Keratinocyte (primary cell): Measurements from ENCODE around the gene UBE4B.

Source experiments
- CTCF ChIP-seq, 3 experiments: IDR thresholded peaks in 1 of 3; conservative IDR thresholded peaks in 1 of 3; optimal IDR thresholded peaks in 1 of 3; 2 replicates in 2 of 3; 3 replicates in 1 of 3; pipeline versions ENCODE3 to v1.5.1; 2011; ENCODE audit warnings: low read length in 3 of 3, mild to moderate bottlenecking in 3 of 3, moderate library complexity in 2 of 3, control low read depth in 1 of 3, inconsistent platforms in 1 of 3; ENCODE audit not compliant: insufficient read depth in 2 of 3; ENCODE audit errors: extremely low read depth in 1 of 3
- EZH2 ChIP-seq: IDR thresholded peaks from one replicate; pipeline ENCODE4 v1.6.1; 2012; ENCODE audit warnings: inconsistent platforms, mild to moderate bottlenecking, low read length, moderate library complexity

- no peak for TF ChIP-seq CTCF (optimal IDR thresholded peaks at IDR 0.05 in 1 of 3, IDR thresholded peaks at IDR 0.05 in 1 of 3, conservative IDR thresholded peaks at IDR 0.05 in 1 of 3; ENCODE audit: extremely low read depth in 1 of 3, insufficient read depth in 2 of 3, low read length in 3 of 3)
- TF ChIP-seq EZH2, result no peak
These were observed 167.9 kb downstream of the UBE4B start for GRCh38 chr1:10200620-10201019.
